Skin epidermis (tissue), 12 donors: ENCODE measurements around the gene KCNG2.

ENCODE experiments used
- H3K27ac ChIP-seq, 21 experiments: fragments of 200-600 bp; sonication (generic) in 11 of 21; one replicate each; pipeline ENCODE4 v1.5.0; 2020; ENCODE audit warnings: mild to moderate bottlenecking in 3 of 21, inconsistent platforms in 2 of 21, moderate library complexity in 2 of 21
- H3K4me3 ChIP-seq, 7 experiments: fragments of 200-600 bp; sonication (generic) in 2 of 7; one replicate each; pipeline ENCODE4 v1.5.0; 2020; ENCODE audit warnings: inconsistent platforms in 2 of 7, mild to moderate bottlenecking in 2 of 7, moderate library complexity in 1 of 7

The KCNG2 gene

GRCh38 chr18:79848294-79848578, 50.5 kb downstream of the KCNG2 start:
- no peak overlapping the region for H3K4me3 ChIP-seq
- H3K27ac ChIP-seq, result no peak overlapping the region

GRCh38 chr18:79848579-79849327, 51.0 kb downstream of the KCNG2 start:
- no peak overlapping the region for H3K27ac ChIP-seq

GRCh38 chr18:79849328-79850207, 51.8 kb downstream of the KCNG2 start:
- Histone ChIP-seq H3K4me3 (no peak overlapping the region), H3K27ac (no peak overlapping the region)

More at GRCh38 chr18:79848579-79849327, 51.0 kb downstream of the KCNG2 start:
- H3K4me3 ChIP-seq, result no peak overlapping the region

GRCh38 chr18:79850731-79851130, 53.0 kb downstream of the KCNG2 start:
- Histone ChIP-seq H3K27ac (no peak overlapping the region), H3K4me3 (no peak overlapping the region)

- H3K27ac ChIP-seq, result no peak overlapping the region
- H3K4me3 ChIP-seq, result no peak overlapping the region
Measured at GRCh38 chr18:79851489-79851888, 53.8 kb downstream of the KCNG2 start.

GRCh38 chr18:79851950-79852349, 54.2 kb downstream of the KCNG2 start:
- Histone ChIP-seq H3K4me3 (no peak overlapping the region), H3K27ac (no peak overlapping the region)

- Histone ChIP-seq H3K4me3 (no peak overlapping the region), H3K27ac (no peak overlapping the region)
Measured at GRCh38 chr18:79852561-79853302, 55.0 kb downstream of the KCNG2 start.

- no peak overlapping the region for H3K4me3 ChIP-seq
Measured at GRCh38 chr18:79853303-79853992, 55.7 kb downstream of the KCNG2 start.

GRCh38 chr18:79853993-79854364, 56.2 kb downstream of the KCNG2 start:
- Histone ChIP-seq H3K4me3 (no peak overlapping the region), H3K27ac (no peak overlapping the region)

More at GRCh38 chr18:79853303-79853992, 55.7 kb downstream of the KCNG2 start:
- no peak overlapping the region for H3K27ac ChIP-seq

- no peak overlapping the region for H3K4me3 ChIP-seq
- H3K27ac ChIP-seq, result no peak overlapping the region
Measured at GRCh38 chr18:79855147-79855933, 57.6 kb downstream of the KCNG2 start.

GRCh38 chr18:79856119-79857007, 58.6 kb downstream of the KCNG2 start:
- Histone ChIP-seq H3K27ac (peak overlapping the region in 1 of 21 experiments; percentile 41), H3K4me3 (no peak overlapping the region)

GRCh38 chr18:79857082-79857671, 59.4 kb downstream of the KCNG2 start:
- H3K27ac ChIP-seq, result no peak overlapping the region
- H3K4me3 ChIP-seq, result no peak overlapping the region

- no peak overlapping the region for H3K4me3 ChIP-seq
Measured at GRCh38 chr18:79859314-79859713, 61.6 kb downstream of the KCNG2 start.

GRCh38 chr18:79861687-79862086, 63.9 kb downstream of the KCNG2 start:
- H3K27ac ChIP-seq, result no peak overlapping the region

More at GRCh38 chr18:79859314-79859713, 61.6 kb downstream of the KCNG2 start:
- H3K27ac ChIP-seq, result no peak overlapping the region

GRCh38 chr18:79862562-79862961, 64.8 kb downstream of the KCNG2 start:
- Histone ChIP-seq H3K4me3 (no peak overlapping the region), H3K27ac (no peak overlapping the region)

More at GRCh38 chr18:79861687-79862086, 63.9 kb downstream of the KCNG2 start:
- no peak overlapping the region for H3K4me3 ChIP-seq

- no peak overlapping the region for H3K4me3 ChIP-seq
- H3K27ac ChIP-seq, result no peak overlapping the region
Measured at GRCh38 chr18:79863161-79864005, 65.6 kb downstream of the KCNG2 start.
